HCT116 (cell line): Measurements from ENCODE around the gene PPM1H. TPM values are rescaled to one million over a fixed set of nuclear protein-coding genes. Genes with fewer than 3 reads are reported as not detected.

Experiments
- ATAC-seq: fragments of 200-7000 bp; cut with Tn5 transposase; 2 replicates; pipeline ENCODE4 v1.9.1; 2020; ENCODE audit warnings: mild to moderate bottlenecking, moderate library complexity
- BruUV-seq: library from RNA; stranded (reverse); fragments of 400-500 nt; replicated peaks from 2 replicates; lab custom pipeline; 2021; lab: Mats Ljungman, UMichigan
- CTCF ChIA-PET: fragments of 300-600 bp; sonication (Branson Sonifier 250); formaldehyde crosslinking; loops from one replicate; lab custom pipeline; 2021; ENCODE audit warnings: antibody characterized with exemption; lab: Charles Lee
- POLR2A ChIA-PET: fragments of 300-600, 350-600 bp; sonication (Branson Sonifier 250); formaldehyde crosslinking; loops from one replicate; lab custom pipeline; 2021; ENCODE audit warnings: antibody characterized with exemption; lab: Charles Lee
- RAD21 ChIA-PET, 2 experiments: fragments of 300-600 bp; sonication (Branson Sonifier 250); formaldehyde crosslinking; loops; one replicate each; lab custom pipeline; 2023; ENCODE audit warnings: low total read pairs in 2 of 2; ENCODE audit not compliant: uncharacterized antibody in 2 of 2, unreplicated experiment in 2 of 2, low non-redundant PET in 1 of 2; lab: Charles Lee
- DNase-seq: peaks from one replicate; pipeline ENCODE4 v3.0.0-alpha.2; 2010; ENCODE audit warnings: low read depth, low spot score
- H2AFZ ChIP-seq: fragments of 200-600 bp; shearing (Covaris generic), sonication (generic); 2 replicates; pipeline ENCODE4 v1.6.1; 2017; ENCODE audit warnings: low read depth, mixed run types, mixed read lengths, antibody characterized with exemption, low read length; ENCODE audit not compliant: poor library complexity, severe bottlenecking
- H3K27ac ChIP-seq: 2 replicates; pipeline ENCODE4 v1.5.1; 2012; ENCODE audit warnings: low read depth, low read length
- H3K27me3 ChIP-seq: fragments of 200-600 bp; sonication (generic); 2 replicates; pipeline ENCODE4 v1.6.1; 2016; ENCODE audit warnings: mixed run types, low read length, mixed read lengths; ENCODE audit not compliant: insufficient read depth
- H3K36me3 ChIP-seq, 2 experiments: fragments of 200-500 bp in 1 of 2; fragments of 200-600 bp in 1 of 2; sonication (Bioruptor generic) in 1 of 2; sonication (generic) in 1 of 2; 2 replicates each; pipeline versions ENCODE4 v1.5.1 to v1.6.1; 2014 to 2016; ENCODE audit warnings: low read length in 2 of 2, inconsistent platforms in 1 of 2, mixed read lengths in 1 of 2, mixed run types in 1 of 2; ENCODE audit not compliant: insufficient read depth in 2 of 2, control insufficient read depth in 1 of 2
- H3K4me1 ChIP-seq, 2 experiments: fragments of 200-600 bp in 1 of 2; sonication (generic) in 1 of 2; 2 replicates each; pipeline versions ENCODE4 v1.5.1 to v1.6.1; 2012 to 2017; ENCODE audit warnings: low read length in 2 of 2, inconsistent platforms in 1 of 2, mild to moderate bottlenecking in 1 of 2, mixed read lengths in 1 of 2, mixed run types in 1 of 2, moderate library complexity in 1 of 2; ENCODE audit not compliant: insufficient read depth in 2 of 2, control insufficient read depth in 1 of 2
- H3K4me2 ChIP-seq: fragments of 200-600 bp; sonication (generic); 2 replicates; pipeline ENCODE4 v1.6.1; 2017; ENCODE audit warnings: mixed run types, low read length, mixed read lengths
- H3K4me3 ChIP-seq, 2 experiments: fragments of 200-600 bp in 1 of 2; sonication (generic) in 1 of 2; replicated peaks in 1 of 2; 2 replicates each; pipeline ENCODE4 v1.5.1; 2011 to 2016; ENCODE audit warnings: low read length in 2 of 2, control low read depth in 1 of 2, low read depth in 1 of 2, mild to moderate bottlenecking in 1 of 2, mixed read lengths in 1 of 2, mixed run types in 1 of 2
- H3K79me2 ChIP-seq: fragments of 200-600 bp; sonication (generic); 2 replicates; pipeline ENCODE4 v1.6.1; 2017; ENCODE audit warnings: mild to moderate bottlenecking, mixed run types, low read length, moderate library complexity, mixed read lengths; ENCODE audit not compliant: insufficient read depth
- H3K9ac ChIP-seq: fragments of 200-600 bp; sonication (generic); 2 replicates; pipeline ENCODE4 v1.6.1; 2016; ENCODE audit warnings: low read length, mixed read lengths
- H3K9me2 ChIP-seq: fragments of 200-600 bp; sonication (generic), shearing (Covaris generic); 2 replicates; pipeline ENCODE4 v1.6.1; 2017; ENCODE audit warnings: mixed run types, mild to moderate bottlenecking, moderate library complexity; ENCODE audit not compliant: insufficient read depth
- H3K9me3 ChIP-seq, 2 experiments: fragments of 200-500 bp in 1 of 2; fragments of 200-600 bp in 1 of 2; sonication (Bioruptor generic) in 1 of 2; sonication (generic) in 1 of 2; 2 replicates each; pipeline ENCODE4 v1.6.1; 2014 to 2017; ENCODE audit warnings: low read length in 2 of 2, mixed read lengths in 2 of 2, inconsistent platforms in 1 of 2, low read depth in 1 of 2, mild to moderate bottlenecking in 1 of 2, mixed run types in 1 of 2, moderate library complexity in 1 of 2; ENCODE audit not compliant: control insufficient read depth in 1 of 2, insufficient read depth in 1 of 2
- H4K20me1 ChIP-seq: fragments of 200-600 bp; sonication (generic), shearing (Covaris generic); 2 replicates; pipeline ENCODE4 v1.6.1; 2017; ENCODE audit warnings: mixed run types, mild to moderate bottlenecking, moderate library complexity; ENCODE audit not compliant: insufficient read depth
- ATF3 ChIP-seq: IDR thresholded peaks from 2 replicates; pipeline ENCODE4 v1.6.1; 2012
- CBX3 ChIP-seq: IDR thresholded peaks from 2 replicates; pipeline ENCODE4 v1.6.1; 2012; ENCODE audit warnings: low read depth
- EGR1 ChIP-seq: IDR thresholded peaks from 2 replicates; pipeline ENCODE4 v1.6.1; 2012; ENCODE audit warnings: low read depth
- ELF1 ChIP-seq: IDR thresholded peaks from 2 replicates; pipeline ENCODE4 v1.6.1; 2012; ENCODE audit warnings: low read depth, borderline replicate concordance
- EZH2phosphoT487 ChIP-seq: fragments of 200-600 bp; IDR thresholded peaks from 2 replicates; pipeline ENCODE4 v1.6.1; 2018; ENCODE audit warnings: antibody characterized with exemption, borderline replicate concordance
- JUND ChIP-seq: IDR thresholded peaks from 2 replicates; pipeline ENCODE4 v1.6.1; 2012
- MAX ChIP-seq: IDR thresholded peaks from 2 replicates; pipeline ENCODE4 v1.6.1; 2012
- POLR2A ChIP-seq: IDR thresholded peaks from 2 replicates; pipeline ENCODE4 v1.7.0; 2011; ENCODE audit warnings: borderline replicate concordance; ENCODE audit not compliant: insufficient read depth, insufficient read length; ENCODE audit errors: extremely low read depth
- POLR2AphosphoS5 ChIP-seq: IDR thresholded peaks from 2 replicates; pipeline ENCODE4 v1.6.1; 2011; ENCODE audit warnings: mild to moderate bottlenecking, low read depth, low read length, moderate library complexity
- REST ChIP-seq: IDR thresholded peaks from 2 replicates; pipeline ENCODE4 v1.6.1; 2012; ENCODE audit warnings: low read depth
- SIN3A ChIP-seq: IDR thresholded peaks from 2 replicates; pipeline ENCODE4 v1.6.1; 2012; ENCODE audit warnings: low read depth
- SP1 ChIP-seq: IDR thresholded peaks from 2 replicates; pipeline ENCODE4 v1.6.1; 2012; ENCODE audit warnings: low read depth
- TCF7L2 ChIP-seq: IDR thresholded peaks from 2 replicates; pipeline ENCODE4 v1.7.0; 2011; ENCODE audit warnings: borderline replicate concordance, inconsistent platforms; ENCODE audit not compliant: insufficient read depth, insufficient read length; ENCODE audit errors: extremely low read depth
- ZBTB33 ChIP-seq: IDR thresholded peaks from 2 replicates; pipeline ENCODE4 v1.6.1; 2011; ENCODE audit warnings: mild to moderate bottlenecking, low read length, moderate library complexity; ENCODE audit not compliant: insufficient replicate concordance; ENCODE audit errors: extremely low read depth
- intact Hi-C: fragments of 100-400 bp; cut with micrococcal nuclease; formaldehyde crosslinking; loops from 2 replicates; pipeline ENCODE4 v1.10.0; 2022
- total RNA-seq: library from RNA; stranded (reverse); gene quantifications from one replicate; pipeline ENCODE4 v1.2.1, GENCODE V29; 2021; ENCODE audit not compliant: unreplicated experiment

Gene PPM1H
- total RNA-seq, 1 experiment from 2014 or later, result 8.0 TPM

- ChIA-PET RAD21 (no interaction called here), POLR2A (no interaction called here), CTCF (no interaction called here)
- Histone ChIP-seq H3K4me2 (no peak overlapping the region), H3K9me3 (no peaks in the 10 kb centered on the region), H3K27ac (no peak overlapping the region), H2AFZ (no peak overlapping the region), H3K9me2 (no peaks in the 10 kb centered on the region), H3K4me1 (no peaks in the 10 kb centered on the region; a peak in 1 of 4 replicates), H3K79me2 (no peaks in the 10 kb centered on the region), H3K27me3 (no peaks in the 10 kb centered on the region), H3K9ac (no peak overlapping the region), H3K36me3 (no peaks in the 10 kb centered on the region), H4K20me1 (no peaks in the 10 kb centered on the region), H3K4me3 (no peak overlapping the region)
- no peak for ATAC-seq
- TF ChIP-seq JUND (no peak), SP1 (no peak), POLR2AphosphoS5 (no peak), MAX (no peak), TCF7L2 (no peak), CBX3 (no peak), ATF3 (no peak), ZBTB33 (no peak), EGR1 (no peak), ELF1 (no peak), POLR2A (no peak), REST (no peak), EZH2phosphoT487 (no peak), SIN3A (no peak)
- intact Hi-C loops, result no loop called here
- no TSS peak for BruUV-seq
- DNase-seq, result no peak
Observed at GRCh38 chr12:62908674-62909073, 26.3 kb downstream of the PPM1H start.
